Esophagus muscularis mucosa (tissue), 4 donors: ENCODE data around the gene C2orf42. TPM values are rescaled to one million over a fixed set of nuclear protein-coding genes. Genes with fewer than 3 reads are reported as not detected.

ENCODE experiments used
- DNase-seq: peaks from one replicate; pipeline ENCODE4 v3.0.0-alpha.2; 2017; ENCODE audit errors: extremely low spot score
- H3K27ac ChIP-seq, 4 donors: fragments of 200-600 bp; sonication (generic); replicated peaks in 1 of 4; 1 replicate in 3 of 4; 2 replicates in 1 of 4; pipeline ENCODE4 v1.5.1; 2016 to 2019; ENCODE audit warnings: mild to moderate bottlenecking in 1 of 4
- H3K27me3 ChIP-seq, 4 donors: fragments of 200-600 bp; sonication (generic); one replicate each; pipeline versions ENCODE4 v1.5.1 to v1.6.0; 2016 to 2019
- H3K36me3 ChIP-seq, 4 donors: fragments of 200-600 bp; sonication (generic); one replicate each; pipeline ENCODE4 v1.5.1; 2016 to 2019
- H3K4me1 ChIP-seq, 4 donors: fragments of 200-600 bp; sonication (generic); one replicate each; pipeline ENCODE4 v1.5.1; 2016 to 2019
- H3K4me3 ChIP-seq, 4 donors: fragments of 200-600 bp; sonication (generic); 1 replicate in 2 of 4; 2 replicates in 2 of 4; pipeline ENCODE4 v1.5.1; 2016 to 2019; ENCODE audit warnings: mild to moderate bottlenecking in 4 of 4, moderate library complexity in 1 of 4
- H3K9me3 ChIP-seq, 4 donors: fragments of 200-600 bp; sonication (generic); 1 replicate in 3 of 4; 2 replicates in 1 of 4; pipeline ENCODE4 v1.5.1; 2016 to 2019
- EP300 ChIP-seq: sonication (generic); formaldehyde crosslinking; IDR thresholded peaks from one replicate; pipeline ENCODE4 v1.6.1; 2017; ENCODE audit warnings: antibody characterized with exemption
- POLR2A ChIP-seq: fragments of 450-650 bp; IDR thresholded peaks from one replicate; pipeline ENCODE4 v1.6.1; 2017; ENCODE audit warnings: antibody characterized with exemption, moderate library complexity, mild to moderate bottlenecking, low read depth
- POLR2AphosphoS5 ChIP-seq, 2 donors: sonication (generic); formaldehyde crosslinking; IDR thresholded peaks; one replicate each; pipeline ENCODE4 v1.6.1; 2017; ENCODE audit warnings: antibody characterized with exemption in 2 of 2
- WGBS: methylation state at CpG from one replicate; pipeline ENCODE4 v1.1.5; 2018; 5-methylcytosine and 5-hydroxymethylcytosine counted together
- intact Hi-C: fragments of 100-400 bp; cut with DNase I; formaldehyde crosslinking; loops from one replicate; pipeline ENCODE4 v1.15.1; 2023
- total RNA-seq, 4 donors: library from RNA; depleted of rRNA; stranded (reverse); fragments of >200 nt; gene quantifications; one replicate each; pipeline versions ENCODE4 v1.1.0 to v1.2.1, GENCODE V29; 2016
- TF ChIP-seq, protein P1 (sequence below), 3 experiments: fragments of 200-600 bp in 2 of 3; fragments of 450-650 bp in 1 of 3; sonication (generic) in 2 of 3; IDR thresholded peaks; one replicate each; pipeline ENCODE4 v1.5.1; 2017 to 2019; ENCODE audit warnings: antibody characterized with exemption in 3 of 3, mild to moderate bottlenecking in 2 of 3, moderate library complexity in 1 of 3

The C2orf42 gene
- total RNA-seq, 4 donors from 2014 or later: 15.4 to 20.9 (median 17.9) TPM

DNA sequence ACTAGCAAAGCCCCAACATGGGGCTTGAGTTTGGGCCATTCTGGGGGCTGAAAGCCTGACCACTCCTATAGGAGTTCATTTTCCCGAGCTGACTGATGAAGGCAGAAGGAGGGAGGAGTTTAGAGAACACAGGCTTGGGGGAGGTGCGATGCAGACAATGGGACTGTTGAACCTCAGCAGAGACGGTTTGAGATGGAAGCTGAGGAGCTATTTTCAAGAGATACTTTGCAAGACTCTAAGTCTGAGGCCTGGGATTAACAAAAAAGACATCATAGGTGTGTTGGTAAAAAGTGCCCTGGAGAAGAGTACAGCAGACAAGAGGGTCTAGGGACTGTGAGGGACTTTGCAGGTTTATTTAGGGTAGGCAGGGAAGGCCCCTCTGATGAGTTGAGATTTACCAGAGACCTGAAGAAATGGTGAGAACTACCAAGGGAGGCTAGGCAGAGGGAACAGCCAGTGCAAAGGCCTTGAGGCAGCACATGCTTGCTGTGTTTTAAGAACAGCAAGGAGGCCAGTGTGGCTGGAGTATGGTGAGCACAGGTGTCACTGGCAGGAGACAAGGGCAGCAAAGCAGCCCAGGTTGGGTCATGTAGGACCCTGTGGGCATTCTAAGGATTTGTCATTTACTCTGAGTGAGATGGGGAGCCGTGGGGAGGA lies 71.9 kb downstream of the C2orf42 start:
- H3K9me3 ChIP-seq: no peaks in the 10 kb centered on the region
- intact Hi-C loops: no loop called here
- 61% methylated on average over 4 of the region's 4 CpGs for WGBS
- H3K36me3 ChIP-seq: no peaks in the 10 kb centered on the region
- no peak for TF ChIP-seq POLR2AphosphoS5 (IDR thresholded peaks at IDR 0.05)
- no peak for TF ChIP-seq EP300
- TF ChIP-seq POLR2A: no peak
- no peak overlapping the region for H3K27ac ChIP-seq
- H3K4me1 ChIP-seq: peaks cover 11 to 19% (median 15%) of the 10 kb centered on the region in 4 donors
- H3K27me3 ChIP-seq: no peaks in the 10 kb centered on the region
- H3K4me3 ChIP-seq: no peak overlapping the region
- no peak for DNase-seq

DNA sequence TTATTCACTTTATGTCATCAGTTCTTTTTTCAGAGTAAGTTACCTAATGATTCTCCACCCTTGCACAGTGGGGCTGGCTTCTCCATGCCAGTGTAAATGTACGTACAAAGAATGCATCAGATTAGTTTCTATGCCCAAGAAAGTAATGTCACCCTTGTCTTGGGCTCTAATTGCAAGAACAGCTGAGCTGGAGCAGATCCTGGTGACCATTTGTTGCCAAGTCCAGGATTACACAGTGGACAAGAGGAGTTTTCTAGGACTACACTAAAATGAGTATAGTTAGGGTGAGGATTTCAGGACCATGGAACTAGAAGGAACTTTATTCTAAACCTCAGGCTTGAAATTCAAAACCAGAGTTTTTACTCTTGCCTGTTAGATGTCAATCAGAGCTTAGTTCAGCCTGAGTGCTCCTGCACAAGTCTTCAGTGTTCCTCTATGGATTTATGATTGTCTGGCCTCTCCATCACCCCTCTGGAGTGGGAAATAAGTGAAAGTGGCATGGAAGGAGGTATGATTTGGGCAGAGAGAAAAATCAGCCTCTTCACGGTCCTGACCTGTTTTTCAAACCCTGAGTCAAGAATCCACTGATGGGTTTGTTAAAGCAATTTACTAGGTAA lies 73.8 kb downstream of the C2orf42 start:
- no peaks in the 10 kb centered on the region for H3K9me3 ChIP-seq
- intact Hi-C loops: no loop called here
- no peak overlapping the region for H3K27ac ChIP-seq
- no peak overlapping the region for H3K4me3 ChIP-seq
- 80% methylated on average over 2 of the region's 2 CpGs for WGBS
- no peaks in the 10 kb centered on the region for H3K36me3 ChIP-seq
- TF ChIP-seq EP300: no peak
- TF ChIP-seq, protein P1, sequence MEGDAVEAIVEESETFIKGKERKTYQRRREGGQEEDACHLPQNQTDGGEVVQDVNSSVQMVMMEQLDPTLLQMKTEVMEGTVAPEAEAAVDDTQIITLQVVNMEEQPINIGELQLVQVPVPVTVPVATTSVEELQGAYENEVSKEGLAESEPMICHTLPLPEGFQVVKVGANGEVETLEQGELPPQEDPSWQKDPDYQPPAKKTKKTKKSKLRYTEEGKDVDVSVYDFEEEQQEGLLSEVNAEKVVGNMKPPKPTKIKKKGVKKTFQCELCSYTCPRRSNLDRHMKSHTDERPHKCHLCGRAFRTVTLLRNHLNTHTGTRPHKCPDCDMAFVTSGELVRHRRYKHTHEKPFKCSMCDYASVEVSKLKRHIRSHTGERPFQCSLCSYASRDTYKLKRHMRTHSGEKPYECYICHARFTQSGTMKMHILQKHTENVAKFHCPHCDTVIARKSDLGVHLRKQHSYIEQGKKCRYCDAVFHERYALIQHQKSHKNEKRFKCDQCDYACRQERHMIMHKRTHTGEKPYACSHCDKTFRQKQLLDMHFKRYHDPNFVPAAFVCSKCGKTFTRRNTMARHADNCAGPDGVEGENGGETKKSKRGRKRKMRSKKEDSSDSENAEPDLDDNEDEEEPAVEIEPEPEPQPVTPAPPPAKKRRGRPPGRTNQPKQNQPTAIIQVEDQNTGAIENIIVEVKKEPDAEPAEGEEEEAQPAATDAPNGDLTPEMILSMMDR (IDR thresholded peaks at IDR 0.05): no peak
- no peak for TF ChIP-seq POLR2AphosphoS5 (IDR thresholded peaks at IDR 0.05)
- TF ChIP-seq POLR2A: no peak
- H3K4me1 ChIP-seq: peaks cover 4 to 16% (median 8%) of the 10 kb centered on the region in 4 donors
- no peak for DNase-seq
- H3K27me3 ChIP-seq: no peaks in the 10 kb centered on the region

DNA sequence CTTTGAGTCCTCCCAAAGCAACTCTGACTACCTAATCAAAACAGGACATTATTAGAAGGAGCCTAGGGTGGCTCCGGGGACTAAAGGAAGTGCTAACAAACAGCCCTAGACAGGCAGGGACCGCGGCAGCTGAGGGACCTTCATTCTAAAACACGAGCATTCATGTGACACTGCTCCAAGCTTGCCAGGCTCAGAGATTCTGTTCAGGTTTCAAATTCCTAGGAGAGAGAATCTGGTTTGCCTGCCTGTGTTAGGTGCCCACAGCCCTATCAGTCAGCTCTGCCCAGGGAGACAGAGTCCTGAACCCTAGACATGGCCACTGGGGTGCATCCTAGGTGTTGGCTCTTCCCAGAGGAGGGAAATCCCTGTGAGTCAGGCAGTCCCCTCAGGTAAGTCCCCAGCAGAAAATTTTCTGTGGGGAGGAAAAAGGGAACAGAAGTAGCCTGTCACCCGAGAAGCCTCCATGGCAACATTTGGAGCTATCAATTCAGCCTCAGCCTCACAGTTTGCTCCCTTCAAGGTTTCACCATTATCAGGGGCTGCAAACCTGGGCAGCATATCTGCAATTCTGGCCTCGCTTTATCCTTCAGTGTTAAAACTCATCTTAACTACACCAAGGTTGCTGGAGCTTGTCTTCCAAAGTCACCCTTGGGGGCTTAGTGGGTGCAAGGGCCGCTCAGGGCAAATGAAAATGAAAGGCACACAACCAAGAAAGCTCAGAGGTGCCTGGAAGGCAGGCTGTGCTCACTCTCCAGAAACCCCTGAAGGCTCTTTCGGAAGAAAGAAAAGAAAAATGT lies 75.0 kb downstream of the C2orf42 start:
- no peaks in the 10 kb centered on the region for H3K36me3 ChIP-seq
- DNase-seq: no peak
- intact Hi-C loops: no loop called here

DNA sequence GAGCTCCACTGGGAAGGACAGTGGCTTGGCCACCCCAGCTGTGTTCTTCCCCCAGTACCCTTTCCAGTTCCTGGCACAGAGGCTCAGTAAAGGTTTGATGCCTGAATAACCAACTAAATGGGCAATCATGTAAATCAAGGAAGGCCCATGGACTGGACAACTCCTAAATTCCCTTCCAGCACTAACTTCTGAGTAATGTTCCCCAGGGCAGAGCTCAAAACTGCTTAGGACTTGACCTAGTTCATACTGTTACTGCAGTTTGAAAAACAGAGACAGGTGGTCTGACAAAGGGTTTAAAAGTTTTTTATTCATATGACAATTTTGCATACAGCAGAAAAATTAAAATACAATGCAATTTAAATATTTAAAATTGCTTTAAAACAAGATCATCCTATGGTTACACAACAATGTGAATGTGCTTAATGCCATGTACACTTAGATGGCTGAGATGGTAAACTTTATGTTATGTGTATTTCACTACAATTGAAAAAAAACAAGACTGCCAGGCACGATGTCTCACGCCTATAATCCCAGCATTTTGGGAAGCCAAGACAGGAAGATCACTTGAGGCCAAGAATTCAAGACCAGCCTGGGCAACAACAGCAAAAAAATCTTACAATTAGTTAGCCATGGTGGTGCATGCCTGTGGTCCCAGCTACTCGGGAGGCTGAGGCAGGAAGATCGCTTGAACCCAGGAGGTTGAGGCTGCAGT lies 77.3 kb downstream of the C2orf42 start:
- Histone ChIP-seq H3K4me1 (peaks cover 4 to 22% (median 9%) of the 10 kb centered on the region in 4 donors), H3K9me3 (no peaks in the 10 kb centered on the region), H3K27ac (no peak overlapping the region), H3K36me3 (no peaks in the 10 kb centered on the region), H3K27me3 (no peaks in the 10 kb centered on the region), H3K4me3 (no peak overlapping the region)
- TF ChIP-seq EP300 (no peak), POLR2A (no peak), POLR2AphosphoS5 (IDR thresholded peaks at IDR 0.05) (no peak)
- TF ChIP-seq, protein P1 (IDR thresholded peaks at IDR 0.05): no peak
- no peak for DNase-seq
- 83% methylated on average over 4 of the region's 4 CpGs for WGBS
- intact Hi-C loops: no loop called here

More for the DNA sequence above, 75.0 kb downstream of the C2orf42 start:
- Histone ChIP-seq H3K4me3 (no peak overlapping the region), H3K9me3 (no peaks in the 10 kb centered on the region), H3K4me1 (peaks cover 0 to 21% (median 7%) of the 10 kb centered on the region in 4 donors), H3K27ac (no peak overlapping the region), H3K27me3 (no peaks in the 10 kb centered on the region)
- TF ChIP-seq POLR2AphosphoS5 (IDR thresholded peaks at IDR 0.05) (no peak), POLR2A (no peak), EP300 (no peak)
- TF ChIP-seq, protein P1 (IDR thresholded peaks at IDR 0.05): no peak
- WGBS: 81% methylated on average over 7 of the region's 8 CpGs
